Erythroblast (primary cell): ENCODE measurements around the gene TMIE.

Experiments
- GATA1 ChIP-seq: IDR thresholded peaks from 2 replicates; pipeline ENCODE4 v1.6.1; 2011; ENCODE audit warnings: low read depth, mild to moderate bottlenecking, control low read depth, low read length, moderate library complexity
- POLR2A ChIP-seq: IDR thresholded peaks from 2 replicates; pipeline ENCODE4 v1.6.1; 2011; ENCODE audit warnings: mild to moderate bottlenecking, low read length

GRCh38 chr3:46695962-46696894 lies 5.0 kb upstream of the TMIE start:
- TF ChIP-seq POLR2A (no peak), GATA1 (no peak)
